NB4 (cell line): ENCODE data around the gene TBX6.

Source experiments
- MYC ChIP-seq: IDR thresholded peaks from 2 replicates; pipeline ENCODE4 v1.6.1; 2011; ENCODE audit warnings: low read depth, low read length
- POLR2A ChIP-seq: IDR thresholded peaks from 2 replicates; pipeline ENCODE4 v1.6.1; 2011; ENCODE audit warnings: mild to moderate bottlenecking; ENCODE audit not compliant: insufficient read length; ENCODE audit errors: extremely low read depth
- TF ChIP-seq, protein P1 (sequence below): IDR thresholded peaks from one replicate; pipeline ENCODE4 v1.5.1; 2012; ENCODE audit warnings: low read depth, low read length
- TF ChIP-seq, protein P2 (sequence below): IDR thresholded peaks from 2 replicates; pipeline ENCODE4 v1.6.1; 2011; ENCODE audit warnings: low read depth, low read length

DNA sequence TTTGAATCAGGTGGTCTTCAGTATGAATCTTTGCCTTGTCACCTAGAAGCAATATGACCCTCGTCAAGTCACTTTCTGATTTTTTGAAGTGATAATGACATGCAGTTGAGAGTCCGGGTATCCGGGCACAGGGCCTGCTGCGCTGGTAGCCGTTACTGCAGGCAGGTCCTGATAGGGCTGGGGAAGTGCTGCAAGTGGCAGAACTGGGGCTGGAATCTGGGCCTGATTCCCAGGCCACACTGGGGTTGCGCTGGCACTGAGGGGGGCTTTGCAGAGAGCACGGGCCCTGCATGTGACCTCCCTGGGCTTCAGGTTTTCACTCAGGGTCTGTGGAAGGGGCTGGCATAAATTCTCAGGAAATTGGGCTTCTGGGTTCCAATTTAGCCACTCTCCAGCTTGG lies 13.0 kb downstream of the TBX6 start:
- TF ChIP-seq, protein P1, sequence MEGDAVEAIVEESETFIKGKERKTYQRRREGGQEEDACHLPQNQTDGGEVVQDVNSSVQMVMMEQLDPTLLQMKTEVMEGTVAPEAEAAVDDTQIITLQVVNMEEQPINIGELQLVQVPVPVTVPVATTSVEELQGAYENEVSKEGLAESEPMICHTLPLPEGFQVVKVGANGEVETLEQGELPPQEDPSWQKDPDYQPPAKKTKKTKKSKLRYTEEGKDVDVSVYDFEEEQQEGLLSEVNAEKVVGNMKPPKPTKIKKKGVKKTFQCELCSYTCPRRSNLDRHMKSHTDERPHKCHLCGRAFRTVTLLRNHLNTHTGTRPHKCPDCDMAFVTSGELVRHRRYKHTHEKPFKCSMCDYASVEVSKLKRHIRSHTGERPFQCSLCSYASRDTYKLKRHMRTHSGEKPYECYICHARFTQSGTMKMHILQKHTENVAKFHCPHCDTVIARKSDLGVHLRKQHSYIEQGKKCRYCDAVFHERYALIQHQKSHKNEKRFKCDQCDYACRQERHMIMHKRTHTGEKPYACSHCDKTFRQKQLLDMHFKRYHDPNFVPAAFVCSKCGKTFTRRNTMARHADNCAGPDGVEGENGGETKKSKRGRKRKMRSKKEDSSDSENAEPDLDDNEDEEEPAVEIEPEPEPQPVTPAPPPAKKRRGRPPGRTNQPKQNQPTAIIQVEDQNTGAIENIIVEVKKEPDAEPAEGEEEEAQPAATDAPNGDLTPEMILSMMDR, result no peak
- TF ChIP-seq POLR2A (no peak), MYC (no peak)
- TF ChIP-seq, protein P2, sequence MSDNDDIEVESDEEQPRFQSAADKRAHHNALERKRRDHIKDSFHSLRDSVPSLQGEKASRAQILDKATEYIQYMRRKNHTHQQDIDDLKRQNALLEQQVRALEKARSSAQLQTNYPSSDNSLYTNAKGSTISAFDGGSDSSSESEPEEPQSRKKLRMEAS, result no peak
